HG02840 (cell line): Measurements from ENCODE around the gene KLHL11.

ENCODE experiments used
- ATAC-seq: cut with Tn5 transposase; IDR thresholded peaks from one replicate; pipeline ENCODE4 v1.9.1; 2021; ENCODE audit warnings: mild to moderate bottlenecking, moderate library complexity, moderate number of reproducible peaks; ENCODE audit not compliant: unreplicated experiment, low FRiP score

KLHL11 gene, protein sequence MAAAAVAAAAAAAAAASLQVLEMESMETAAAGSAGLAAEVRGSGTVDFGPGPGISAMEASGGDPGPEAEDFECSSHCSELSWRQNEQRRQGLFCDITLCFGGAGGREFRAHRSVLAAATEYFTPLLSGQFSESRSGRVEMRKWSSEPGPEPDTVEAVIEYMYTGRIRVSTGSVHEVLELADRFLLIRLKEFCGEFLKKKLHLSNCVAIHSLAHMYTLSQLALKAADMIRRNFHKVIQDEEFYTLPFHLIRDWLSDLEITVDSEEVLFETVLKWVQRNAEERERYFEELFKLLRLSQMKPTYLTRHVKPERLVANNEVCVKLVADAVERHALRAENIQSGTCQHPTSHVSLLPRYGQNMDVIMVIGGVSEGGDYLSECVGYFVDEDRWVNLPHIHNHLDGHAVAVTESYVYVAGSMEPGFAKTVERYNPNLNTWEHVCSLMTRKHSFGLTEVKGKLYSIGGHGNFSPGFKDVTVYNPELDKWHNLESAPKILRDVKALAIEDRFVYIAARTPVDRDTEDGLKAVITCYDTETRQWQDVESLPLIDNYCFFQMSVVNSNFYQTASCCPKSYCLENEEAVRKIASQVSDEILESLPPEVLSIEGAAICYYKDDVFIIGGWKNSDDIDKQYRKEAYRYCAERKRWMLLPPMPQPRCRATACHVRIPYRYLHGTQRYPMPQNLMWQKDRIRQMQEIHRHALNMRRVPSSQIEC

GRCh38 chr17:41864836-41865595 is at the start of gene KLHL11:
KLHL11 (minus strand) TSS chr17:41865423; CDS start chr17:41865370, 53 bp downstream.
- ATAC-seq, result peak; percentile 83

DNA sequence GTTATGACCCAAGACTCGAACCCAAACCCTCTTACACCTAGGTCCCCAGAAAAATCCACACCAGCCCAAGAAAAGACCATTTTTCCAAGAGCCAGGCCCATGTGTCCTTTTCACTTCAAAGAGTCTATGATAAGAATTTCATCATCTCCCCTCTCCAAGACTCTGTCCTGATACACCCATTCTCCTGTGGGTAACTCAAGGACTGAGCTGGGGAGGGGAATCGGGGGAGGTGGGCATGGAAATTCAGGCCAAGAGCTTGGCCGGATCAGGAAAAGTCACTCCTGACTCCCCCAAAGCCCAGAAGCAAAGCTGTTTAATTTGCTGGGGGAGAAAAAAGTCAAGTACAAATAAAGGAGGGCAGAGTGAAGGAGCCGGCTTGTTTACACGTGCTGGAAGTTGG is 49.8 kb upstream of the KLHL11 start:
- ATAC-seq, result no peak

- ATAC-seq, result no peak
These were observed 49.1 kb upstream of the KLHL11 start for GRCh38 chr17:41914358-41914766.

DNA sequence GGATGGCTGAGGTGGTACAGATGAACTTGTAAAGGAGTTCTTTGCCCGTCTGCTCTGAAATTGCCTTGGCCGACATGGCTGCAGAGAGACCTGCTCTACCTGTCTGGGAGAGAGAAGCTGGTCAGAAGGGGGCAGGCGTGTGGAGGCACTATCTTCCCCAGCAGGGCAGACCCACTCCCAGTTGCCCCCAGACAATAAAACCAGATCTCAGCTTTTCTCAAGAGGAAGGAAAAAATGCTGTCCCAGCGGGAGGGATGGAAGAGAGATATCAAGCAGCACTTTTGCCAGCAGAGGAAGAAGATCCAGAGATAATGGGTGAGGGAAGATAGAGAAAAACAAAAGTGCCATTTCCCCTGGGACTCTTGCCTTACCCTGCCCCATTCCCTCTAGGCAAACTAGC is 48.6 kb upstream of the KLHL11 start:
- no peak for ATAC-seq

DNA sequence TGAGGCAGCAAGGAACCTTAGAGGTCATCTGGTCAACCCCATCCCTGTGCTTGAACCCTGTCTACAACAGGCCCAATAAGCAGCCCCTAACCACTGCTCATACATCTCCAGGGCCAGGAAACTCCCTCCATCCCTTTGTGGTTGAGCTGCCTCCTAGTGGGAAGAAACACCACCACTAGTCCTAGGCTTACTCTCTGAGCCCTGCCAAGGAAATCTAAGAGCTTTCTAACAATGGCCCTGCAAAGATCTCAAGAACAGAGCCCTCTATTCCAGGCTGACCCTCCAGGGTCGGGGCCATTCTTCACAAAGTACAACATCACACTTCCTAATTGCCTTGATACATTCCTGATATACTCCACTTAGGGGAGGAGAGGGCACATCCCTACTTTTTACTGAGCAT is 47.7 kb upstream of the KLHL11 start:
- ATAC-seq, result no peak

DNA sequence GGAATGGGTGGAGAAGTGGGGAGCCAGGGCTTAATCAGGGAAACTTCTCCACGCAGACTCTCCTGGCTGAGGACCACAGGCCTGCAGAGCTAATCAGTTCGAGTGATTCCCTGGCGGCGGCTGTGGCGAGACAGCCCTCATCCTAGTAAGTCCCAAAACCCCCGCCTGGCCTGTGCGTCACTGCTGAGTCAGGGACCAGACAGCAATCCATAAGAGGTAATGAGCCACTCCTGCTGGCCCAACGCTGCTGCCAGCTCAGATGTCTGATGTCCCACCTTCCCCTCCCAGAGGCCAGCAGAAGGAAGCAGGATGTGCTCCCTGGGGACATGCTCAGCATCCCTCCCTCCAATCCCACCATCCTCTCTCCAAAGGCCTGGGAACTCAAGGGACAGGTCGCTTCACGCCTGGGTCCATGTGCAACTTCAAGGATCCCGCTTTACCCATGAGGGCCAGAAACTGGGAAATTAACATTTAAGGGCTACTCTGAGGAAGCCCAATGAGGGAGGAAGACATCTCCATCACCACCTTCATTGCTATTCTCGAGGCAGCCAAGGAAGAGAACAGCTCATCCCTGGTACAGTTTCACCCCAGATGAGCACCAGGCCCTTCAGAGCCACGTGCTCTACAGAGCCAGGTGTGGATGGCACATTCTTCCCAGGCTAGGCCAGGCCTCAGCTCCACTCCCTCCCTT is 45.6 kb upstream of the KLHL11 start:
- no peak for ATAC-seq

GRCh38 chr17:41909088-41909487 is 43.9 kb upstream of the KLHL11 start:
- no peak for ATAC-seq

GRCh38 chr17:41907633-41908539 is 42.7 kb upstream of the KLHL11 start:
- no peak for ATAC-seq

GRCh38 chr17:41907185-41907556 is 41.9 kb upstream of the KLHL11 start:
- no peak for ATAC-seq

GRCh38 chr17:41906465-41907184 is 41.4 kb upstream of the KLHL11 start:
- no peak for ATAC-seq

DNA sequence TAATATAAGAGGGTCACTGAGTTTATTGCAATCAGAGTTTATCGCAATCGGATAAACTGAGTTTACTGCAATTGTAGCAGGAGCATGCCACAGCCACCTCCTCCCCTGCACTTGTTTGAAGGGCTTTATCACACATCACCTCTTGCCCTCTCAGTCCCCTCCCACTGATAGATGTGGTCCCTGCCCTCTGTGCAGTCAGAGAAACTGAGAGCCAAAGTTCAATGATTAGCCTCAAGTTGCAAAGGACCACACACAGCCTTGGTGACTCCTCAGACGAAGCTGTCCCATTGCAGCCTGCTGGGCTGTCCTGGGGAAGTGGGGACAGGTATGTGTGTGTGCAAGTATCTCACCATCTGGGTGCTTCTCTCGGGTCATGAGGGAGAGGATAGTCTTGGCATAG is 39.9 kb upstream of the KLHL11 start:
- no peak for ATAC-seq

GRCh38 chr17:41904242-41904841 is 39.1 kb upstream of the KLHL11 start:
- ATAC-seq, result no peak

- no peak for ATAC-seq
These were observed 36.4 kb upstream of the KLHL11 start for GRCh38 chr17:41901646-41902045.

DNA sequence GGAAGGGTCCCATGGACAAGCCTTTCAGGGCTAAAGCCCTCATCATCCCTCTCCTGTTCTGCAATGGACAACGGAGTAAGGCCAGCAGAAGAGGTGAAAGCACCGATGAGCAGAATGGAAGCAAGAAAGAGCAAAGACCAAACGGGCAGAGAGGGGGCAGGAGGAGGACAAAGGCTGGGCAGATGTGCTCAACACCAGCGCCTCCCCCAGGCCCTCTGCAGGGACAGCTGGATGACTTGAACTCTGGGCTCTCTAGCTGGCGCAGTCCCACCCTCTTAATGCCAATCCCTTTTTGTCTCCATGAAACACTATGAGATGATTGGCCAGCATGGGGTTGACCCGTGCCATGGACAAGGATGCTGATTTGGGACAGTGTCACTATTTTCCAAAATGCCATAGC is 31.5 kb upstream of the KLHL11 start:
- ATAC-seq, result no peak

GRCh38 chr17:41895617-41896016 is 30.4 kb upstream of the KLHL11 start:
- no peak for ATAC-seq

DNA sequence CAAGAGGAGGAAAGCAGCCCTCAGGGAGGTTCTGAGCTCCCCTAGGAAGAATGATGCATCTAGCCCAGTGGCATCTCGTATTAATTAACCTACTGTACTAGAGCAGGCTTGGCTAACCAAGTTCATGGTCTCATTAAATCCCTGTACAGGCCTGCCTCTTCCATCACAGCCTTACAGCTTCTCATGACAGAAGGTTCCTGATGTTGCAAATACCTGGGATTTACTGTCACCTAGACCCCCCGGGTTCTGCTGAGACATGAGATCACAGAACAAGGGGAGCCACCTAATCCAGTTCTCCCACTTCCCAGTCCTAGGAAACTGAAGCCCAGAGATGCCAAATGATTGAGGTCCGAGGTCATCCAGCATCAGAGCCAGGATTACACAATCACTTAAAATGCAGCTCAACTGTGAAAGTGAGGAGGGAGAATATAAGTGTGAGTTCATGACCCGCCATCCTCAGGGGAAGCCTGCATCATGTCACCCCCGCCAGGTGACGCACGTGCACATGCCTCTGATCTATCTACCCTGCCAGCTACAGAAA is 29.6 kb upstream of the KLHL11 start:
- ATAC-seq, result no peak

DNA sequence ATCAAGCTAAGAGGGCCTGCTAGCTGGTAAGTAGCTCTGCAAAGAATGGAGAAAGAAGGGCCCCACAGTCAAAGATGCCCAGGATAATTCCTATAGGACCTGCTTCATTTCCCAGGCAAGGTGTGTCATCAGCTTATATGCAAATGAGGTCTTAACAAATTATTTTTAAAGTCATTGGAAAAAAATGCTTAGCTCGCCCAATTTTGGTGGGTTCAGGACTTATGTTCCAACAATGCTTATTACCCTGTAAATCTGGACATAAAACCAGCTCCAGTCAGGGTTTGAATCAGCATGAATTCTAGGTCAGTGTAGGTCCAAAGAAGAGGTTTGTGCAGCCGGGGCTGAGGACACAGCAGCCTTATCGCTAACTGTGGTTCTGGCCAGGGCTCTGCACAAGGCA is 28.2 kb upstream of the KLHL11 start:
- no peak for ATAC-seq

DNA sequence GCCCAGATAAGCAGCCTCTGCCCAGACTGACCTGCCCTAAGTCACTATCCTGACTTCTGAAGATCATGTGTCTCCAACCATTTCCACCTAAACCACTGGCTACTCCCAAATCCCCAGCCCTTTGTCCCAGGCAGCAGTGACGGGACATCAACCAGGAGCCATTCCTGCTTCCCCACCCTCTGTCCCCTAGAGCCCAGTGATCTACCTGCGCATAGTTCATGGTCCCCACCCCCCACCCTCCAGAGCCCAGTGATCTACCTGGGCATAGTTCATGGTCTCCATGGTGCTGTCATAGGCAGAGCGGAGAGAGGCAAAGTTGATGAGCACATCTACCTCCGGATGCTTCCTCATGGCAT is 26.8 kb upstream of the KLHL11 start:
- ATAC-seq, result no peak
